GM23338 (cell line): ENCODE results near the gene ACTN2. TPM values are rescaled to one million over a fixed set of nuclear protein-coding genes. Genes with fewer than 3 reads are reported as not detected.

Experiments used
- ATAC-seq: fragments of 200-7000 bp; cut with Tn5 transposase; 3 replicates; pipeline ENCODE4 v1.9.1; 2020
- DNase-seq: peaks from one replicate; pipeline ENCODE4 v3.0.0-alpha.2; 2015; ENCODE audit warnings: low spot score
- H2AFZ ChIP-seq: fragments of 200-600 bp; sonication (generic); 2 replicates; pipeline ENCODE4 v1.8.0; 2016; ENCODE audit warnings: antibody characterized with exemption, mild to moderate bottlenecking, moderate library complexity
- H3F3A ChIP-seq: fragments of 200-600 bp; sonication (generic); replicated peaks from 2 replicates; pipeline ENCODE4 v1.8.0; 2017; ENCODE audit warnings: antibody characterized with exemption, mixed run types, low read depth
- H3K27ac ChIP-seq: fragments of 200-600 bp; sonication (generic); 2 replicates; pipeline ENCODE4 v1.6.1; 2016; ENCODE audit warnings: low read depth
- H3K27me3 ChIP-seq: fragments of 200-600 bp; sonication (generic); 2 replicates; pipeline ENCODE4 v1.8.0; 2016; ENCODE audit warnings: mild to moderate bottlenecking, mixed run types, moderate library complexity; ENCODE audit not compliant: insufficient read depth
- H3K36me3 ChIP-seq: fragments of 200-600 bp; sonication (generic); 2 replicates; pipeline ENCODE4 v1.8.0; 2016; ENCODE audit warnings: mild to moderate bottlenecking; ENCODE audit not compliant: insufficient read depth
- H3K4me1 ChIP-seq: fragments of 200-600 bp; sonication (generic); 2 replicates; pipeline ENCODE4 v1.8.0; 2016; ENCODE audit warnings: mild to moderate bottlenecking, moderate library complexity; ENCODE audit not compliant: insufficient read depth
- H3K4me2 ChIP-seq: fragments of 200-600 bp; sonication (generic); 2 replicates; pipeline ENCODE4 v1.7.1; 2017; ENCODE audit warnings: mixed run types
- H3K4me3 ChIP-seq: fragments of 200-600 bp; sonication (generic); 2 replicates; pipeline ENCODE4 v1.6.1; 2016; ENCODE audit warnings: mixed run types
- H3K79me2 ChIP-seq: fragments of 200-600 bp; sonication (generic); replicated peaks from 2 replicates; pipeline ENCODE4 v1.8.0; 2017; ENCODE audit warnings: mild to moderate bottlenecking; ENCODE audit not compliant: insufficient read depth
- H3K9me2 ChIP-seq: fragments of 200-600 bp; sonication (generic); 2 replicates; pipeline ENCODE4 v1.8.0; 2017; ENCODE audit not compliant: insufficient read depth
- H4K20me1 ChIP-seq: fragments of 200-600 bp; sonication (generic); replicated peaks from 2 replicates; pipeline ENCODE4 v1.8.0; 2017; ENCODE audit warnings: mild to moderate bottlenecking; ENCODE audit not compliant: insufficient read depth
- H3K27ac Mint-ChIP-seq: 2 replicates; pipeline ENCODE4 v1.8.0; 2020; ENCODE audit warnings: inconsistent platforms, mild to moderate bottlenecking, moderate library complexity, mixed read lengths
- H3K27me3 Mint-ChIP-seq: 3 replicates; pipeline ENCODE4 v1.8.0; 2022; ENCODE audit warnings: low read depth, mild to moderate bottlenecking, moderate library complexity, mixed read lengths, inconsistent platforms; ENCODE audit not compliant: insufficient read depth, poor library complexity
- H3K36me3 Mint-ChIP-seq: 3 replicates; pipeline ENCODE4 v1.8.0; 2021; ENCODE audit warnings: low read depth, mild to moderate bottlenecking, inconsistent platforms, moderate library complexity, mixed read lengths
- H3K4me1 Mint-ChIP-seq: 3 replicates; pipeline ENCODE4 v1.8.0; 2020; ENCODE audit warnings: mild to moderate bottlenecking, inconsistent platforms, mixed read lengths
- H3K4me3 Mint-ChIP-seq: 3 replicates; pipeline ENCODE4 v1.8.0; 2021; ENCODE audit warnings: moderate library complexity, mild to moderate bottlenecking, inconsistent platforms, mixed read lengths
- H3K9me3 Mint-ChIP-seq: 3 replicates; pipeline ENCODE4 v1.8.0; 2020; ENCODE audit warnings: moderate library complexity, mild to moderate bottlenecking, inconsistent platforms, mixed read lengths
- CREB1 ChIP-seq: fragments of 250-450 bp; sonication (Bioruptor Pico); IDR thresholded peaks from 2 replicates; pipeline ENCODE4 v1.5.0; 2020; ENCODE audit warnings: low read depth, mild to moderate bottlenecking, moderate library complexity
- EZH2 ChIP-seq: fragments of 200-600 bp; sonication (generic); IDR thresholded peaks from one replicate; pipeline ENCODE4 v1.8.0; 2017; ENCODE audit warnings: antibody characterized with exemption, mild to moderate bottlenecking, low read depth; ENCODE audit not compliant: unreplicated experiment
- EZH2phosphoT487 ChIP-seq: fragments of 200-600 bp; sonication (generic); IDR thresholded peaks from one replicate; pipeline ENCODE4 v1.8.1; 2018; ENCODE audit warnings: antibody characterized with exemption; ENCODE audit not compliant: unreplicated experiment
- NANOG ChIP-seq: IDR thresholded peaks from 2 replicates; pipeline ENCODE4 v1.6.1; 2016; ENCODE audit warnings: antibody characterized with exemption, borderline replicate concordance
- POLR2AphosphoS5 ChIP-seq: IDR thresholded peaks from 2 replicates; pipeline ENCODE4 v1.6.1; 2016; ENCODE audit warnings: antibody characterized with exemption, low read depth
- ZNF114 ChIP-seq: fragments of 250-450 bp; sonication (Bioruptor Pico); IDR thresholded peaks from 2 replicates; pipeline ENCODE4 v1.5.0; 2020; ENCODE audit warnings: mild to moderate bottlenecking, moderate library complexity
- ZNF331 ChIP-seq: fragments of 250-450 bp; sonication (Bioruptor Pico); IDR thresholded peaks from 2 replicates; pipeline ENCODE4 v1.5.0; 2020; ENCODE audit warnings: low read depth, mild to moderate bottlenecking, moderate library complexity
- polyA plus RNA-seq: library from polyadenylated mRNA; unstranded; fragments of >200 nt; fragmentation: Nextera tagmentation; extraction: Ambion mirVana; gene quantifications from 2 replicates; pipeline ENCODE4 v1.2.1, GENCODE V29; 2016
- total RNA-seq: library from RNA; depleted of rRNA; stranded (reverse); fragments of >200 nt; shearing (Covaris generic); gene quantifications from 2 replicates; pipeline ENCODE4 v1.2.3, GENCODE V29; 2014
- TF ChIP-seq, protein P1 (sequence below): IDR thresholded peaks from one replicate; pipeline ENCODE4 v1.6.1; 2018; ENCODE audit warnings: antibody characterized with exemption; ENCODE audit not compliant: unreplicated experiment
- TF ChIP-seq, protein P2 (sequence below): IDR thresholded peaks from 2 replicates; pipeline ENCODE4 v1.6.1; 2016; ENCODE audit warnings: antibody characterized with exemption

The ACTN2 gene
- total and polyA plus RNA-seq, 2 experiments from 2014 or later: 1.9 to 2.8 TPM

DNA sequence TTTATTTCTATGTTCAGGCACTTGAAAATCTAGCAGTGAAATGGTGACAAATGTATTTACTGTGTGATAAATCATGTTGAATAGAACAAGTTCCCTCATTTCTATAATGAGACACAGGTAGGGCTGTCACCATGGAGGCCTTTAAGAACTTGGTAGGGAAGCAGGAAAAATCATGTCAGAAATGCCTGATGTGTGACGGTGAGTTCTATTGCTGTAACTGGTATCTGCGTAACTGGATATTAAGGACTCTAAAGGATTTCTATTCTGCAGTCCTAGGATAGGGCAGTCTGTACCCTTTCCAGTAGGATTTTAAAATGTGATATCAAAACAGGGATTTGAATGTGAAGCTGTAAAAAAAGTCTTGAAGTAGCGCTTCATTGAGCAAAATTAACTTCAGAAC, 15.5 kb downstream of the ACTN2 start (continued):
- TF ChIP-seq, protein P1, sequence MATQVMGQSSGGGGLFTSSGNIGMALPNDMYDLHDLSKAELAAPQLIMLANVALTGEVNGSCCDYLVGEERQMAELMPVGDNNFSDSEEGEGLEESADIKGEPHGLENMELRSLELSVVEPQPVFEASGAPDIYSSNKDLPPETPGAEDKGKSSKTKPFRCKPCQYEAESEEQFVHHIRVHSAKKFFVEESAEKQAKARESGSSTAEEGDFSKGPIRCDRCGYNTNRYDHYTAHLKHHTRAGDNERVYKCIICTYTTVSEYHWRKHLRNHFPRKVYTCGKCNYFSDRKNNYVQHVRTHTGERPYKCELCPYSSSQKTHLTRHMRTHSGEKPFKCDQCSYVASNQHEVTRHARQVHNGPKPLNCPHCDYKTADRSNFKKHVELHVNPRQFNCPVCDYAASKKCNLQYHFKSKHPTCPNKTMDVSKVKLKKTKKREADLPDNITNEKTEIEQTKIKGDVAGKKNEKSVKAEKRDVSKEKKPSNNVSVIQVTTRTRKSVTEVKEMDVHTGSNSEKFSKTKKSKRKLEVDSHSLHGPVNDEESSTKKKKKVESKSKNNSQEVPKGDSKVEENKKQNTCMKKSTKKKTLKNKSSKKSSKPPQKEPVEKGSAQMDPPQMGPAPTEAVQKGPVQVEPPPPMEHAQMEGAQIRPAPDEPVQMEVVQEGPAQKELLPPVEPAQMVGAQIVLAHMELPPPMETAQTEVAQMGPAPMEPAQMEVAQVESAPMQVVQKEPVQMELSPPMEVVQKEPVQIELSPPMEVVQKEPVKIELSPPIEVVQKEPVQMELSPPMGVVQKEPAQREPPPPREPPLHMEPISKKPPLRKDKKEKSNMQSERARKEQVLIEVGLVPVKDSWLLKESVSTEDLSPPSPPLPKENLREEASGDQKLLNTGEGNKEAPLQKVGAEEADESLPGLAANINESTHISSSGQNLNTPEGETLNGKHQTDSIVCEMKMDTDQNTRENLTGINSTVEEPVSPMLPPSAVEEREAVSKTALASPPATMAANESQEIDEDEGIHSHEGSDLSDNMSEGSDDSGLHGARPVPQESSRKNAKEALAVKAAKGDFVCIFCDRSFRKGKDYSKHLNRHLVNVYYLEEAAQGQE: no peak
- no peak for TF ChIP-seq NANOG
- TF ChIP-seq EZH2phosphoT487: no peak

DNA sequence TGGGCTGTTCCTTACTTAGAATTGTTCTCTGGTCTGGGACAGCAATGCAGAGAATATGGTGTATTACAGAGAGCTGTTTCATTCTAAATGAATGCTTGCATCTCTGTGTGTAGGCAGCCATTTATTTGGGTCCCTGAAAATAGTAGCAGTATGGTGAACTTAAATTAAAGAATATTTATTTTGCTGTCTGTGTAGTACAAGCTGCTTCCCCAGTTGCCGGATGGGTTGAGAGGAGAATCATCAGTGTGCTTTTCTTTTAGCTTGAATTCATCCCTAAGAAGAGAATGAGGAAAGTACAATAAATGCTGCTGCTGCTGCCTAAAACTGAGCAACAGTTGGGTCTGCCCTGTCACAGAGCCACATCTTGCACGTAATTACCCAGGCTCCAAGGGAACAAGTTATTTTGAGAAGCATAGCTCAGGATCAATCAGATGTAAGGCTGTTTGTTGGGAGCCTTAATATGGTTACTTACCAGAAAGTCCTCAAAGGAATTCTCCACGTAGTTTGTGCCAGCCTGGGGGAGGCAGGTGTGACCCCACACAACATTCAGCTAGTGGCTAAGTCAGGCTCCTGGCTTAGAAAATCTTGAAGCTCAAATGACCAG, 16.6 kb downstream of the ACTN2 start:
- Mint-ChIP-seq H3K27me3 (peaks cover 3% of the 10 kb centered on the region), H3K4me3 (no peak overlapping the region), H3K9me3 (no peaks in the 10 kb centered on the region), H3K4me1 (peaks cover 20% of the 10 kb centered on the region; the same call in 2 of the 3 replicates), H3K27ac (0 out of 2 replicates have a peak overlapping the region, but pooled peaks have one; percentile 12), H3K36me3 (no peaks in the 10 kb centered on the region)
- H3K4me2 ChIP-seq: no peak overlapping the region
- no peaks in the 10 kb centered on the region for H3K79me2 ChIP-seq
- no peak for TF ChIP-seq ZNF331 (CRISPR knock-in tag)
- TF ChIP-seq POLR2AphosphoS5: no peak
- no peaks in the 10 kb centered on the region for H3K27me3 ChIP-seq
- H3K4me3 ChIP-seq: no peak overlapping the region
- H3F3A ChIP-seq: no peaks in the 10 kb centered on the region
- H3K4me1 ChIP-seq: 0 out of 2 replicates have a peak, but pooled peaks cover 6% of the 10 kb centered on the region
- no peak overlapping the region for H2AFZ ChIP-seq
- peaks cover 5% of the 10 kb centered on the region; the same call in 1 of the 2 replicates for H4K20me1 ChIP-seq
- H3K36me3 ChIP-seq: no peaks in the 10 kb centered on the region
- no peak for DNase-seq
- peak; percentile 27; the same call in 1 of the 3 replicates for ATAC-seq
- 0 out of 2 replicates have a peak overlapping the region, but pooled peaks have one; percentile 1 for H3K27ac ChIP-seq
- H3K9me2 ChIP-seq: no peaks in the 10 kb centered on the region

DNA sequence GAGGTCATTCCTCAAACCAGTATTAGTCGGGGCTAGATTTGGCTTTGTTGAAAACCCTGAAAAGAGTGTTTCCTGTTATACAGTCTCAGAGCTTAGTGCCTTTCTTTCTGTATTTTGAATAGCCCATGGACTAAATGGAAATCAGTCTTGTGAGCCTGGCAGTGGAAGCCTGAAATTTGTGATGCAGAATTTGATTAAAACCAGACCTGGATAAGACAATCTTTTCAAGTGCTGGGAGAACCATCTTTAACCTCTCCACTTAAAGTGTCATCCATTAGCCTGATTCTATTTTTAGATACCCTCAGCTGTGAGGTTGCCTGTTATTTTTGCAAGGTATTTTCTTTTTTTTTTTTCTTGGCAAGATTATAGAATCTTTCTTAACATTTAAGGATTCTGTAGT, 19.5 kb downstream of the ACTN2 start:
- Histone ChIP-seq H3K9me2 (no peaks in the 10 kb centered on the region), H3K36me3 (no peaks in the 10 kb centered on the region), H3K27ac (no peak overlapping the region), H2AFZ (no peak overlapping the region), H3K27me3 (no peaks in the 10 kb centered on the region), H3K4me1 (0 out of 2 replicates have a peak, but pooled peaks cover 6% of the 10 kb centered on the region), H3K79me2 (no peaks in the 10 kb centered on the region), H4K20me1 (peaks cover 5% of the 10 kb centered on the region; the same call in 1 of the 2 replicates), H3K4me3 (no peak overlapping the region), H3F3A (no peaks in the 10 kb centered on the region), H3K4me2 (no peak overlapping the region)
- TF ChIP-seq EZH2 (no peak), POLR2AphosphoS5 (no peak), CREB1 (no peak), ZNF114 (CRISPR knock-in tag) (no peak)
- TF ChIP-seq, protein P1: no peak
- TF ChIP-seq, protein P2, sequence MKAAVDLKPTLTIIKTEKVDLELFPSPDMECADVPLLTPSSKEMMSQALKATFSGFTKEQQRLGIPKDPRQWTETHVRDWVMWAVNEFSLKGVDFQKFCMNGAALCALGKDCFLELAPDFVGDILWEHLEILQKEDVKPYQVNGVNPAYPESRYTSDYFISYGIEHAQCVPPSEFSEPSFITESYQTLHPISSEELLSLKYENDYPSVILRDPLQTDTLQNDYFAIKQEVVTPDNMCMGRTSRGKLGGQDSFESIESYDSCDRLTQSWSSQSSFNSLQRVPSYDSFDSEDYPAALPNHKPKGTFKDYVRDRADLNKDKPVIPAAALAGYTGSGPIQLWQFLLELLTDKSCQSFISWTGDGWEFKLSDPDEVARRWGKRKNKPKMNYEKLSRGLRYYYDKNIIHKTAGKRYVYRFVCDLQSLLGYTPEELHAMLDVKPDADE: no peak
- H3K36me3 Mint-ChIP-seq: no peaks in the 10 kb centered on the region
- no peak overlapping the region for H3K27ac Mint-ChIP-seq
- no peak for DNase-seq
- ATAC-seq: no peak
- no peaks in the 10 kb centered on the region for H3K9me3 Mint-ChIP-seq
- H3K27me3 Mint-ChIP-seq: no peaks in the 10 kb centered on the region
- H3K4me3 Mint-ChIP-seq: no peak overlapping the region
- H3K4me1 Mint-ChIP-seq: peaks cover 14% of the 10 kb centered on the region; the same call in 2 of the 3 replicates
